ENCODE measurements around the gene RIPOR3.

The RIPOR3 gene

GRCh38 chr20:50595988-50596693 is 95.2 kb downstream of the RIPOR3 start:
- H3K9me3 Mint-ChIP-seq = no peaks in the 10 kb centered on the region
- H3K36me3 Mint-ChIP-seq (ENCODE audit: insufficient read depth) = peaks cover 16% of the 10 kb centered on the region
- DNase-seq (no peak), ATAC-seq (replicated peaks) (no peak)
- H3K27ac Mint-ChIP-seq = peak overlapping the region; percentile 68 to 69
- H3K27me3 Mint-ChIP-seq = peaks cover 8 to 12% of the 10 kb centered on the region in 2 donors
- H3K4me1 Mint-ChIP-seq (ENCODE audit: low read depth in 2 of 2) = peaks cover 0 to 15% of the 10 kb centered on the region in 2 donors
- H3K4me3 Mint-ChIP-seq = no peak overlapping the region

- H3K36me3 Mint-ChIP-seq (ENCODE audit: insufficient read depth) = peaks cover 19% of the 10 kb centered on the region
- DNase-seq = no peak
- no peak for ATAC-seq (replicated peaks)
- peaks cover 2 to 5% of the 10 kb centered on the region in 2 donors for H3K27me3 Mint-ChIP-seq
- H3K9me3 Mint-ChIP-seq = no peaks in the 10 kb centered on the region
- no peak overlapping the region for H3K4me3 Mint-ChIP-seq
- peaks cover 0 to 15% of the 10 kb centered on the region in 2 donors for H3K4me1 Mint-ChIP-seq (ENCODE audit: low read depth in 2 of 2)
- H3K27ac Mint-ChIP-seq = peak overlapping the region in 1 of 2 donors; percentile 68
Measured at GRCh38 chr20:50595433-50595895, 95.9 kb downstream of the RIPOR3 start.

GRCh38 chr20:50594591-50595432 is 96.5 kb downstream of the RIPOR3 start:
- peaks cover 23% of the 10 kb centered on the region for H3K36me3 Mint-ChIP-seq (ENCODE audit: insufficient read depth)
- peaks cover 0 to 15% of the 10 kb centered on the region in 2 donors for H3K4me1 Mint-ChIP-seq (ENCODE audit: low read depth in 2 of 2)
- no peaks in the 10 kb centered on the region for H3K9me3 Mint-ChIP-seq
- H3K27ac Mint-ChIP-seq = peak overlapping the region in 1 of 2 donors; percentile 68
- no peak overlapping the region for H3K4me3 Mint-ChIP-seq
- DNase-seq (no peak), ATAC-seq (replicated peaks) (peak; percentile 51)
- H3K27me3 Mint-ChIP-seq = no peaks in the 10 kb centered on the region

- Mint-ChIP-seq H3K4me1 (ENCODE audit: low read depth in 2 of 2) (peaks cover 0 to 15% of the 10 kb centered on the region in 2 donors), H3K36me3 (ENCODE audit: insufficient read depth) (peaks cover 29% of the 10 kb centered on the region), H3K9me3 (no peaks in the 10 kb centered on the region), H3K27ac (no peak overlapping the region), H3K27me3 (no peaks in the 10 kb centered on the region), H3K4me3 (no peak overlapping the region)
- DNase-seq (no peak), ATAC-seq (replicated peaks) (no peak)
Measured at GRCh38 chr20:50594231-50594590, 97.1 kb downstream of the RIPOR3 start.

- H3K36me3 Mint-ChIP-seq (ENCODE audit: insufficient read depth) = peaks cover 32% of the 10 kb centered on the region
- no peak overlapping the region for H3K4me3 Mint-ChIP-seq
- DNase-seq (no peak), ATAC-seq (replicated peaks) (no peak)
- no peaks in the 10 kb centered on the region for H3K9me3 Mint-ChIP-seq
- H3K4me1 Mint-ChIP-seq (ENCODE audit: low read depth in 2 of 2) = peaks cover 0 to 16% of the 10 kb centered on the region in 2 donors
- H3K27me3 Mint-ChIP-seq = no peaks in the 10 kb centered on the region
- H3K27ac Mint-ChIP-seq = no peak overlapping the region
Measured at GRCh38 chr20:50593005-50593335, 98.4 kb downstream of the RIPOR3 start.

GRCh38 chr20:50592282-50593004 is 98.9 kb downstream of the RIPOR3 start:
- ATAC-seq (replicated peaks) (no peak), DNase-seq (no peak)
- Mint-ChIP-seq H3K4me3 (no peak overlapping the region), H3K4me1 (ENCODE audit: low read depth in 2 of 2) (peaks cover 0 to 12% of the 10 kb centered on the region in 2 donors), H3K27ac (no peak overlapping the region), H3K9me3 (no peaks in the 10 kb centered on the region), H3K36me3 (ENCODE audit: insufficient read depth) (peaks cover 36% of the 10 kb centered on the region), H3K27me3 (no peaks in the 10 kb centered on the region)

GRCh38 chr20:50591233-50591852 is 100.0 kb downstream of the RIPOR3 start:
- no peak overlapping the region for H3K27ac Mint-ChIP-seq

GRCh38 chr20:50590348-50590664 is 101.0 kb downstream of the RIPOR3 start:
- Mint-ChIP-seq H3K9me3 (no peaks in the 10 kb centered on the region), H3K4me1 (ENCODE audit: low read depth in 2 of 2) (peaks cover 0 to 4% of the 10 kb centered on the region in 2 donors), H3K27ac (peak overlapping the region in 1 of 2 donors; percentile 55), H3K36me3 (ENCODE audit: insufficient read depth) (peaks cover 38% of the 10 kb centered on the region), H3K27me3 (no peaks in the 10 kb centered on the region), H3K4me3 (no peak overlapping the region)
- ATAC-seq (replicated peaks) (no peak), DNase-seq (no peak)

More at GRCh38 chr20:50591233-50591852, 100.0 kb downstream of the RIPOR3 start:
- H3K4me1 Mint-ChIP-seq (ENCODE audit: low read depth in 2 of 2) = peaks cover 0 to 8% of the 10 kb centered on the region in 2 donors
- peaks cover 35% of the 10 kb centered on the region for H3K36me3 Mint-ChIP-seq (ENCODE audit: insufficient read depth)
- DNase-seq = no peak
- no peak overlapping the region for H3K4me3 Mint-ChIP-seq
- H3K9me3 Mint-ChIP-seq = no peaks in the 10 kb centered on the region
- H3K27me3 Mint-ChIP-seq = no peaks in the 10 kb centered on the region
- ATAC-seq (replicated peaks) = no peak

- Mint-ChIP-seq H3K4me3 (no peak overlapping the region), H3K36me3 (ENCODE audit: insufficient read depth) (peaks cover 43% of the 10 kb centered on the region), H3K9me3 (no peaks in the 10 kb centered on the region), H3K4me1 (ENCODE audit: low read depth in 2 of 2) (peaks cover 0 to 1% of the 10 kb centered on the region in 2 donors), H3K27ac (peak overlapping the region in 1 of 2 donors; percentile 55), H3K27me3 (no peaks in the 10 kb centered on the region)
- no peak for ATAC-seq (replicated peaks)
- DNase-seq = no peak
Measured at GRCh38 chr20:50589548-50590347, 101.6 kb downstream of the RIPOR3 start.

- Mint-ChIP-seq H3K4me3 (no peak overlapping the region), H3K36me3 (ENCODE audit: insufficient read depth) (peaks cover 56% of the 10 kb centered on the region), H3K27ac (peak overlapping the region in 1 of 2 donors; percentile 70), H3K4me1 (ENCODE audit: low read depth in 2 of 2) (peaks cover 0 to 1% of the 10 kb centered on the region in 2 donors), H3K27me3 (no peaks in the 10 kb centered on the region), H3K9me3 (no peaks in the 10 kb centered on the region)
- DNase-seq (peak; percentile 68 to 71 (median 69)), ATAC-seq (replicated peaks) (peak; percentile 85)
Measured at GRCh38 chr20:50588034-50588736, 103.2 kb downstream of the RIPOR3 start.

- DNase-seq = no peak
- Mint-ChIP-seq H3K27ac (peak overlapping the region in 1 of 2 donors; percentile 67), H3K4me3 (no peak overlapping the region), H3K9me3 (no peaks in the 10 kb centered on the region), H3K4me1 (ENCODE audit: low read depth in 2 of 2) (peaks cover 0 to 1% of the 10 kb centered on the region in 2 donors), H3K36me3 (ENCODE audit: insufficient read depth) (peaks cover 60% of the 10 kb centered on the region), H3K27me3 (no peaks in the 10 kb centered on the region)
- ATAC-seq (replicated peaks) = no peak
Measured at GRCh38 chr20:50587291-50587961, 103.9 kb downstream of the RIPOR3 start.

All from effector memory CD8-positive, alpha-beta T cell (primary cell).